HG03175 (cell line): ENCODE results near the gene CFAP45.
"Not testable (repeated sequence)": the region's sequence is repeated elsewhere in the genome, so short reads cannot be mapped to it uniquely, and the experiment has no call there.

ENCODE experiments used
- ATAC-seq: cut with Tn5 transposase; IDR thresholded peaks from one replicate; pipeline ENCODE4 v1.9.1; 2021; ENCODE audit warnings: mild to moderate bottlenecking, moderate library complexity; ENCODE audit not compliant: unreplicated experiment

Gene CFAP45

DNA sequence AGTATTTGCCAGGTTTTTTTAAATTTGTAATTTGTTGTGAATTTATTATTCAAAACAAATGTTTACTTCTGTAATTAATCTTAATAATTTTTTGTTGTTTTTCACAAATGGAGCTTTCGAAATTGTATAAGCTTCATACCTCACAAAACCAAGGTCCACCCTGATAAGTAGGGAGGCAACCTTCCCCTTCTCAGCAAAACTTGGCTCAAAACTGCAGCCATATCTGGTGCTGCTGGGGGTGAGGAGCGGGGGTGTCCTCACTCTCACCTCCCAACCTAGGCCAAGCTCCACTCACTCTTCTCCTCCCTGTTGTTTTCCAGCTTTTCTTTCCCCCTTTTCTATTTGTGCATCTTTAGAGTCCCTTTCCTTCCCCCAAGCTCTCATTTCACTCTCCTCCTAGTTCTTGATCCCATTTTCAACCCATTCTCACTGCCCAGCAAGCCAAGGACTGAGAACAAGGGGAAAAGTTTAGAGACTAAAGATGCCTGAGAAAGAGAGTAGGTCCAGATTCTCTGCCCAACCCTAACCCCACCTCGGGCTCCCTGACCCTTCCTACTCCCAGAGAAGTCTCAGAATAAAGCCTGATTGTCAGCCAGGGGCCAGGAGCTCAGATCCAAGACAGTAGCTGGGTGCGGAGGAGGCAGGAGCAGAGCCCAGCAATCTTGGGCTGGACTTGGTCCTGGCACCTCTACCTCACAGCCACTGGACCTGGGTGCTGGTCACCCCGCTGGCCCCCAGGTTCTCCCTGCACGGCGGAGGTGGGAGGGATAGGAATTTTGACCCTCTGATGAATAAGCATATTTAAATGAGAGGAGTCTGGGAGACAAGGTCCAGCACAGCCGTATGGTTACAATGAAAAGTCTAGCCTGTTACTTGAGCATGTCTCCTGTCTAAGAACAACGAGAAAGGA is 8.3 kb upstream of the CFAP45 start:
- ATAC-seq: no peak

DNA sequence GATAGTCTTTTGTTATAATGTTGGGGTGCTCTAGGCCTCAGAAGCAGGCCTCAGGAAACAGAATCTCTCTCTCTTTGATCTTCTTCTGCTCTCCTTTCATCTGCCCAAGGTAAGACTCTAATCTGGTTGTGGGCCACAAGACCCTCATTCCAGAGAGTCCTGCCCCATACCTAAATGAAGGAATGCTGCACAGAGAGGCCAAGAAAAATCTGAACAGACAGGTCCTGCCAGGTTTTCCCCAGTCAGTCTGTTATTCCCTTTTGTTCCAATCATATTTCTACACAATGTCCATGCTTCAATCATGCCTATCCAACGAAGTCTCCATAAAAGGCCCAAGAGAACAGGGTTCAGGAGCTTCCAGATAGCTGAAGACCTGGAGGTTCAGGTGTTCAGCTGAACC is 7.0 kb upstream of the CFAP45 start:
- ATAC-seq: no peak

DNA sequence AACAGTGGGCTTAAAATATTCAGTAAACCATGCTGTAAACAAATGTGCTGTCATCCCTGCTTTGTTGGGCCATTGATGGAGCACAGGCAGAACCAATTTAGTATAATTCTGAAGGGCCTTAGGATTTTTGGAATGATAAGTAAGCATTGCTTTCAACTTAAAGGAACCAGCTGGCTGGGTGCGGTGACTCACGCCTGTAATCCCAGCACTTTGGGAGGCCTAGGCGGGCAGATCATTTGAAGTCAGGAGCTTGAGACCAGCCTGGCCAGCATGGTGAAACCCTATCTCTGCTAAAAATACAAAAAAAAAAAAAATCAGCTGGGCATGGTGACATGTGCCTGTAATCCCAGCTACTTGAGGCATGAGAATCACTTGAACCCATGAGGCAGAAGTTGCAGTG is 4.1 kb upstream of the CFAP45 start:
- not testable (repeated sequence) for ATAC-seq

DNA sequence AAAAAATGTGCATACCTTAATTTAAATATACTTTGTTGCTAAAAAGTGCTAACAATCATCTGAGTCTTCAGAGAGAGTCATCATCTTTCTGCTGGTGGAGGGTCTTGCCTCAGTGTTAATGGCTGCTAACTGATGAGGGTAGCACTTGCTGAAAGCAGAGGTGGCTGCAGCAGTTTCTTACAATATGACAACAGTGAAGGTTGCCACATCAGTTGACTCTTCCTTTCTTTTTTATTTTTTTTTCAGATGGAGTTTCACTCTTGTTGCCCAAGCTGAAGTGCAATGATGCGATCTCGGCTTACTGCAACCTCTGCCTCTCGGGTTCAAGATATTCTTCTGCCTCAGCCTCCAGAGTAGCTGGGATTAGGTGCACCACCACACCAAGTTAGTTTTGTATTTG is 2.6 kb upstream of the CFAP45 start:
- no peak for ATAC-seq

DNA sequence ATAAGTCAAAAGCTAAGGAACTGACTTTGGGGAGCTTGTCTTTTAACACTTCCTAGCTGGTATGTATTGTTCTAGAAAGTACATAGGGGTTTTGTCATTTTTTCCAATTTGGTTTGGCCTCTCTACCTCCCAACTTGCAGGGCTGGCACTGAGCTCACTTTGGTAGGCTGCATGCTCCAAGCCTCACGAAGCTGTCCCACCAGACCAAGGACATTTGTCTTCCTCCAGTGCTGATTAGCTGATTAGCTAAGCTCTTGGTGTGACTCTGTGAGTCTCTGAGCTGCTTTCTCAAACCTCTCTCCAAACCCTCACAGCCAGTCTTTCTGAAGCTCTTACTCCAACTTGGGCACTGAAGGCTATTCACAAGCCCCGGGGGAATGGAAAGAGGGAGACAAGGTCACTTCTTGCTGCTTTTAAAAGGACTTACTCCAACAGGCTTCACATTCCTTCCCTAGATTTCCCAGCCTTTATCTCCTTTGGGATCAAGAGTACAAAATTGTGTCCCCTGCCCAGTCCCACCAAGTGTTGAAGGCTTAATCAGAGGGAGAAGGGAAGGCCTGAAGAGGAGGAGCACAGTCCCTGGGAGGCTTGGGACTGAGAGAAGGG is 893 bp upstream of the CFAP45 start:
- no peak for ATAC-seq

DNA sequence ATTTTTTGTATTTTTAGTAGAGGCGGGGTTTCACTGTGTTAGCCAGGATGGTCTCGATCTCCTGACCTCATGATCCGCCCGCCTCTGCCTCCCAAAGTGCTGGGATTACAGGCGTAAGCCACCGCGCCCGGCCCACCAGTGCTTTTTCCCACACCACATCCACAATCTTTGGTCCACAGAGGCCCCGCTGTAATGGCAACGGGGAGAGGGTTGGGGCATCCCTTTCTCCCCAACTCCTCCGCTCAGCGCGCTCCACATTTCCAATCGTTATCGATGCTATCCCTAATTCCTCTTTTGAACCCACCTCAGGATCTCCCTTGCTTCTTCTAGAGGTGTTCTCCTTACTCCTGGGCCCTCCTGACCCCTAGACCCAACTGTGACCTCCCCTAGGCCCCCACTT is 331 bp downstream of the CFAP45 start:
- not testable (repeated sequence) for ATAC-seq

DNA sequence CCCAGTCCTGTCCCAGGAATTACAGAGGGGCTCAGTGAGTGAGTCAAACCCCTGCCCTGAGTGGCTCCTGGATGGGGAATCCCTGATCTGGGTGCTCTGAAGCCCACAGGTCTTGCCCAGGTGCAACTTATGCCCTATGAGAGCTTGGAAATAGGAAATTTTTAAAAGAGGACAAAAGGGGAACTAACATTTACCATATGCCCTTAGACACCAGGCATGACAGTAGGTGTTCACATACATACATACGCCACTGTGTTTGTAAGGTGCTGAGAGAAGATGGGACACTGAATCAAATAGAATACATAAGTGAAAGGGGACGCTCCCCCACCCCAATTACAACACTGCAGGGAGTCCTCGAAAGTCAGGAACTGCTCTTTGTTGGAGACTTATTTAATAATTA is 1.4 kb downstream of the CFAP45 start:
- ATAC-seq: no peak

DNA sequence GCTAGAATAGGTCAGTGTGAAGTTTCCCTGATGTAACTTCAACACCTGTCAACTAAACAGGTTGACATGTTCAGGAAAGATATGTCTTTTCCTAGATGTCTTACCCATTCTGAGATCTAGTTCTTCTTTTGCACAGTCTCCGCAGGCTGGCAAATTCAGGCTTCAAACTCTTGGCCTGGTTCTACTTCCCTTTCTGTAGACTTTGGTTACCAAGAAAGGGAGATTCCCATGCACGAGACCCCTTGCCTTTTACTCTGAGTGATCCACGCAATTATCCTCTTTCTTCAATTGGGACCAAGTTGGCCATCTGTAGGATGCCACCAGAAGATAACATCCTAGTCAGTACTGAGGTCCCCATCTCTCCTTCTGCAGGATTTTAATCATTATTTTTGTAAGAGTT is 2.0 kb downstream of the CFAP45 start:
- no peak for ATAC-seq

DNA sequence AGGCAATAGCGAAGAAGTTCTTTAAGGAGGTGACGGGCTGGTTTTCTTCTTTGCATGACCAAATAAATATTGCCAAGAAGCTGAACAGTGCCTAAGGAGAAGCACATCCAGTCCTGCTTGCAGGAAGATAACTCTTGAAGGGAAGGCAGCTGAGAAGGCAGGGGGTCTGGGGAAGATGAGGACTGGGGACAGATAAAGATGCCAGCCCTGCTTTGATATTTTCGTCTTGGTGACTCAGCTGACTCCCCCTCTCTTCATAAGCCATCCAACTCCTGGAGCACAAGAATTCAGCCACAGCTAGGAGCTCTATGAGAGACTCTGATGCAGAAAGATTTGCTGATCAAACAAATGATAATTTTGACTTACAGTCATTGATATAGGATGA is 3.4 kb downstream of the CFAP45 start:
- ATAC-seq: no peak

DNA sequence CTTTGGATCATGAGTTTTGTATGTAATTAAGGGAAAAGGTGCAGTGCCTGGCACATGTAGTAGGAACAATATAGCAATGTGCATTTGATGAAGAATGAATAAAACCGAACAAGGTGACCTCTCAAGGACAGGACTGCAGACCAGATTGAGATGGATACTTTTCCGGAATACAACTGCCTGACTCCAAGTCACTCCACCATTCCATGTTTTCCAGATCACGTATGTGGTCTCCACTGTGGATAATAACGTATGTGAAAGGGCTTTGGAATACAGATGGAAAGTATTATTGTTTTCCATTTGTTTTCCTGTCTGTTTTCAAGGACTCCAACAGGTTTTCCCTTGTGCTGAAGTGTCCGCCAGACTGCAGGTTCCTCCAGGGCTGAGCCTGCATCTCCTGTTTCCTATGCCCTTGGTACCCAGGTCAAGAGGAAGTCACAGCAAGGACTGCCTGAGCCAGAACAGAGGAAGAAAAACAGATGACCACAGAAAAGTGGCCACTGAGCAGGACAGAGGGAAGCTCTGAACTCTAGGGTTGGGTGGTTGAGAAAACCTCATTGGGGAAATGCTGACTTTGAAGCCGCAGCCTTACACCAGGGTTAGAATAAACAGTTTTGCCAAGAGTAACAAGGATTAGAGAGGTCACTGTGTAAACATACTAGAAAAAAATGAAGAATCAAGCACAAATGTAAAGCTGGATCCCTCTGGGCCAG is 4.0 kb downstream of the CFAP45 start:
- no peak for ATAC-seq

DNA sequence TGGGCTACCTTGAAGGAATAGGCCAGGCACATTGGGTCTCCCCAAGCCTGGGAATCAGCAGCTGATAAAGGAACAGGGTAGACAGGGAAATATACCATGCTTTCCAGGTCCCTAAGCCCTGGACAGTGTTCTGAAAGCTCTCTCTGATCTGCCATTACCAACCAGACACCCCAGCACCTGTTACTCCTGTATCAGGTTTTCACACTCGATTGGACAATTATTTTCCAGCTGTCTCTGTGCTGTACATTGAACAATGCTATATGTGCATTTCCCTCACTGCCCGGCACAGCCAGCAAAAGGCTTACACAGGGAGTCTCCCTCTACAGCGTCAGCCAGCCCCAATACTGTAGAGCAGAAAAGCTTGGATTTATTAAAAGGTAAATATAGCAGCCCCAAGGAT is 4.7 kb downstream of the CFAP45 start:
- ATAC-seq: no peak

DNA sequence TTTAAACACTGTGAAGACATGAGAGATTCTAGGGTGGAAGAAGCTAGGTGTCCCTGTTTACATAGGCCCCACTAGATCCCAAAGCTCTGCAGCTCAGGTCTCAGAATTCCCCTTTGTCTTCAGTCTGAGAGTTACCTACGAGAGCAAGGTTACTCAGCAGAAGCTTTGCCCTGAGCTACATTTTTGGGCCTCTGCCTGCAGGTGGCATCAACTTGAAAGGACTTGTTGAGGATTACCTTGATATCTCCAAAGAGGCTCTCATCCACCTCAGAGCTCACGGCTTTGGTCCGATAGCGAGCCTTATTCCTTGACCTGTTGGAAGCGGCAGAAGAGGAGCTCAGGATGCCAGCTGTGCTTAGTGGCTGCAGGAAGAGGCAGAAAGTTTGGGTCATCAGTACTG is 7.0 kb downstream of the CFAP45 start:
- no peak for ATAC-seq

DNA sequence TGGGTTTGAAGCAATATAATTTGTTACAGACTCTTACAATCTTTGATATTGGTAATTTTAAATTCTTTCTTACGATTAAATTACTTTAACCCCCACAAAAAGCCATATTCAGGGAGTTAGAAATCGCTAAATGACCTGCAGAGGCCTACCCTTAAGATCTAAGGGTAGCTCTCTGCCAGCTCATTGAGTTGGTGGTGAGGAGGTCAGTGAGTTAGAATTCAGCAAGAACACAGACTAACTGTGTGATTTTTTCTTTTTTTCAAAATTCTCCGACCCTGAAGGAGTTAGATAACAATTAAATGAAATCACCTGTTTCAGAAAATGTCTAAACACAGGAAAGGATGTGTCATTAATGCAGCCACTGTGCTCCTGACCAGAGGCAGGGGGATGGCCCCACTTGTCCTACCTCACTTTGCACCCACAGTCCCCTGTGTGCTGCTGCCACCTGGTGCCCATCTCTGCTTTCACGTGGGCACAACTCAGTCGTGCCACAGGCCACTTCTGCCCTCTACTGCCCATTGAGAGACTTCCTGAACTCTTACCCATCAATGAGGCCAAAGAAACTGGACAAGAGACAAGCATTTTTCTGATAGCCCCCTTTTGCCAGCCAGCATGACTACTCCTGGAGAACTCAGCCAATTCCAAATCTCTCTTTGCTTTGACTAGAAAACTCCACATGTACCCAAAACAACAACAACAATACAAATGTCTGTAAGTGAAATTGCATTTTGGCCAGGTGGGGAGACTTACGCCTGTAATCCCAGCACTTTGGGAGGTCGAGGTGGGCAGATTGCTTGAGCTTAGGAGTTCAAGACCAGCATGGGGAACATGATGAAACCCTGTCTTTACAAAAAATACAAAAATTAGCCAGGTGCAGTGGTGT is 8.4 kb downstream of the CFAP45 start:
- peak; percentile 65 for ATAC-seq

DNA sequence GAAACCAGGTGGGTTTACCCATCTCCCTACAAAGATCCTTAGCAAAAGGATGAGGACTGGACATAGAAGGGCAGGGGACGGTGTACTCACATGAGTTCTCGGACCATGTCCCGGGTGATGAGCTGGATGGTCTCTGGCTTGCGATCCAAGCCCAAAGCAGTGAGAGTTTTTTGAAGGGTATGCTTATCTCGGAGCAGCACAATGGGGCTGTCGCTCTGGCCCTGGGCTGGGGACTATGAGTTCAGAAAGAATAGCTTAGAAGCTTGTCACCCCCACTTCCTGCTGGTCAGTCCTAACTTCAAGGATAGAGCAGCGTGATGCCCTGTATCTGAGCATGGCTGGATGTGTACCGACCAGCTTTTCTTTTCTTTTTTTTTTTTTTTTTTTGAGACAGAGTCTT is 9.6 kb downstream of the CFAP45 start:
- ATAC-seq: no peak

DNA sequence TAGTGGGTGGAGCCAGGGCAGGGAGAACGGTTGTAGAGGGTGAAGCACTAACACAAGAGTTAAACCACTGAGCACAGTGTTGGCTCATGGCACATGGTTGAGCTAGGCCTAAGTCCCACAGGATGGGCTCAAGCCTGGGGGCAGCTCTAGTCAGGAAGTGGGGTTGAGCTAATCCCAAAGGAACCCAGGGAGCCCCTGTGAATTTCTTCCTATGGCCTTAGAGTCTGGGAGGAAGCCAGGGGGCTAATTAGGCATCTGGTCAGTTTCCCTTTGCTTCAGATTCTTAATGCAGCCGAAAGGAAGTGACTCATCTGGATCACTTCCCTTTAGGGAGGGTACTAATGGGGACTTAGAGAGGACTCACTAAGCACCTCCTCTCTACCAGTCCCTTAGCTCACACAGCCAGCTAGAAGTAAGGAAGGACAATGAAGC is 10.1 kb downstream of the CFAP45 start:
- peak; percentile 87 for ATAC-seq

DNA sequence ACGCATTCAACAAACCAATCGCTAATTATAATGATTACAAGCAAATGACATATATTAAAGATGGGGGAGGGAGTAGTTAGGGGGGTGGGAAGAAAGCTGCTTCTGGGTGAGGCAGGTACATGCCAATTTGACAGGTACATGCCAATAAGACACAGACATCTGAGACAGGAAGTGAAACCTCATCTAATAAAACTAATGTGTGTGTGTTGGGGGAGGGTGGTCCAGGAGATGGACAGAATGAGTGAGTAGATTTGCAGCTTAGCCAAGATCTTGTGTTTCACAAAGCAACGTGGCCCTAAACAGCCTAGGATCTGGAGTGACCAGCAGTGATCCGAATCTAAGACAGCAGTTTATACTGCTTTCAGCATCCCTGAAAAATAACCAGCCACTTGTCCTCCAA is 10.8 kb downstream of the CFAP45 start:
- peak; percentile 33 for ATAC-seq

DNA sequence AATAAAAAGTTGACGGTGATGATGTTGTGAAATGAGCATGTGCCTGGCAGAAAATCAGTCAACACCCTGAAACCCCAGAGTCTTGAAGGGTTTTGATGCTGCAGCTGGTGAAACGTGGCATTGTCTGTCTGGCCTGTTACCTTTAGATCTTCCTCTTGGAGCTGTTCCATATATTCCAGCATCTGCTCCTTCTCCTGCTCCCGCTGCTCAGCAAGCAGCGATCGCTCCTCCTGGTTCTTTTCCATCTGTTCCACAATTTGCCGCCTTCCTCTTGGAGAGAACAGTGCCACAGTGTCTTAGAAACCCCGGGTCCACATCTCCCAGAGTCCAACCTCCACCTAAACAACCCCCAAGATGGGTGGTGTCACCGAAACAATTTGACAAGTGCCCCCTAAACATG is 15.7 kb downstream of the CFAP45 start:
- ATAC-seq: no peak

DNA sequence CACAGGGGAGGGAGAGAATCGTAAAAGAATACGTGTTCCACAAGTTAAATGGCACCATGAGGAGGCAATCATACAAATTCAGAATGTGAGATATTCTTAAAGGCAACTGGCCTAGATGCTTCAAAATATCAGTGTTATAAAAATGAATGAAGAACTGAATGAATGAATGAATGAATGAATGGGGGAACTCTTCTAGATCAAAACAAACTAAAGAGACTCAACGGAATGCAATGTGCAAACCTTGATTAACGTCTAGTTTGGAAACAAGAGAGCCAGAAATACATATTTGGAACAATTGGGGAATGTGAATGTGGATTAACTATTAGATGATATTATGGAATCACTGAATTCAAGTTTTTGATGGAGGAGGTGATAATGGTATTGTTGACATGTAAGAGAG is 16.8 kb downstream of the CFAP45 start:
- no peak for ATAC-seq

DNA sequence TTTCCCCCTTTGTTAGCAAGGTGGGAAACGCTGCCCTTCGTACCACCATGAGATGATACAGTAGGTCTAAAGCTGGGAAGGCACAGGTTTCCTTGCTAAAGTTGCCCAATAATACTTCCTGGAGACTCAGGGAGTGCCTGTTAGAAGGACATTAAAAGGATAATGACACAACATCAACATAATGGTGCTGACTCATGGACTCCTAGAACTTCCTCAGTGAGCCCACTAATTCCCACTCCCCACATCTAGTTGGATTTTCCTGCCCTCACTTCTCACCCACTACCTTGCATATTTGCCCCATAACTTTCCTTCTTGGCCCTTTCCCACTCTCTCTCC is 17.5 kb downstream of the CFAP45 start:
- no peak for ATAC-seq

DNA sequence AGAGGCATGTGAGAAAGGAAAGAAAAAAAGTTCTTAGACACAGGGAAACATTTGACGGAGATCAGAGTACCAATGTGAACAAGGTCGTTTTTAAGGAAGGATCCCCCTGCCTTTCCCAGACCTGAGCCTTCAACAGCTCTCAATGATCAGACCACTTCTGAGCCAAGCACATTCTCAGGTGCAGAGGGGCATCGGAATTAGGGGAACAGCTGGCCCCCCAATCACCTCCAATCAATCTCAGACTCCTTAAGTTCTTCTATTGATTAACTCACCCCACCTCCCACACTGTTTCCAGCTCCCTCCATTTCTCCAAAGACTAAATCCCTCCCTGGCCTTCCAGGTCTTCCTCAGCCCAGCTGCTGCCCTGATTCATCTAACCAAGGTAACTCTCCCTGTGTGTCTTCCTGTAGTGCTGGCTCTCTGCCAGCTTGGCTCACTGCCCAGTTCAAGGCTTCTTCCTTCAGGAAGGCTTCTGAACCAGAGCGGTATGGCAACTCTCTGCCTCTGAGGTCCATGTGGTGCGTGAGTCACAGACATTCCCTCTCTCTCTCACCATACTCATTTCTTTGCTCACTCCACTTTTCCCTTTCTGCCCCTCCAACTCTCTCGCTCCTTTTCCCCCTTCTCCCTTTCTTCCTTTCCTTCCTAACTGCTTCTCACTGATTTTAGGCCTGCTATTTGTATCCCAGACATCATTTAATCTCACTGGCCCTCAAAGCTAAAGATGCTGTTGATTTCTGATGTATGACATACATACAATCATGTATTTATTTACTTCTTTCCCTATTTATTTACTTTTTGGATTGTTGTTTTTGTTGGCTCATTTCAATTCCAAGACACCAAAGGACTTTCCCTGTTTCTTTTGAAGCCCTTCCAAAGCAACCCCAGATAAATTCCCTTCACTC is 18.1 kb downstream of the CFAP45 start:
- ATAC-seq: no peak
